NCI-H460 (cell line): ENCODE data around the gene GIGYF2. TPM values are rescaled to one million over a fixed set of nuclear protein-coding genes. Genes with fewer than 3 reads are reported as not detected.
"Not testable (repeated sequence)": the region's sequence is repeated elsewhere in the genome, so short reads cannot be mapped to it uniquely, and the experiment has no call there.

Source experiments
- DNase-seq: peaks from one replicate; pipeline ENCODE4 v3.0.0-alpha.2; 2016; ENCODE audit warnings: low read depth; ENCODE audit errors: extremely low read depth
- total RNA-seq: library from RNA; depleted of rRNA; stranded (reverse); fragments of >200 nt; shearing (Covaris generic); gene quantifications from 2 replicates; pipeline ENCODE4 v1.2.3, GENCODE V29; 2014

Gene GIGYF2
- total RNA-seq, 1 experiment from 2014 or later = 64.3 TPM

- not testable (repeated sequence) for DNase-seq
These were observed 11.7 kb upstream of the GIGYF2 start for GRCh38 chr2:232685391-232685790.

- no peak for DNase-seq
These were observed 9.6 kb upstream of the GIGYF2 start for GRCh38 chr2:232687382-232688160.

- DNase-seq = no peak
These were observed 8.9 kb upstream of the GIGYF2 start for GRCh38 chr2:232688201-232688600.

DNA sequence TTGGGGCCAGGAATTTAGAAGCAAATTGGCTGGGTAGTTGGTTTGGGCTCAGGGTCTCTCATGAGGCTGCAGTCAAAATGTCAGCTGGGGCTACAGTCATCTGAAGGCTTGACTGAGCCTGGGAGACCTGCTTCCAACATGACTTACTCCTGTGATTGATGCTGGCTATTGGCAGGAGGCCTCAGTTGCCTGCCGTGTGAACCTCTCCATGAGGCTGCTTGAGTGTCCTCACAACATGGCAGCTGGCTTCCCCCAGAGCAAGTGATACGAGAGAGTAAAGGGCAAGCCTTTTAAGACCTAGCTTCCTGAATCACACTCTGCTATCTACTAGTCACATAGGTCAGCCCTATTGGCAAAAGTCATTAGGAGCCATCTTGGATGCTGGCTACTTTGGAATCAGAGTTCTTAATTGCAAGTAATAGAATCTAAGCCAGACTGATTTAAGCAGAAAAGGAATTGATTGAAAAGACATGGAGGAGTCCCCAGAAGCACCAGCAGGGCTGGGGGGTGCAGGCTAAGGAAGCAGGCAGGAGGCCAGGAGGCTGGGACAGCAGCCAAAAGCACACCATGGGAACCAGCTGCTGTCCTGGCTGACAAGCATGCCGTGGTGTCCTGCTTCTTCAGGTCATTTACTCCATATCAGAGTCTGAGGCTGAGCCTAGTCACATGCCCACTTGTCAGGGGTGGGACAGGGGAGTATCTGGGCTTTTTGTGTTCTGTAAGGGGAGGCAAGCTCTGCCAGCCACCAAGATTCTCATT, 7.8 kb upstream of the GIGYF2 start:
- no peak for DNase-seq

GRCh38 chr2:232691117-232691516, 6.0 kb upstream of the GIGYF2 start:
- DNase-seq = not testable (repeated sequence)

GRCh38 chr2:232693344-232693743, 3.8 kb upstream of the GIGYF2 start:
- DNase-seq = no peak

GRCh38 chr2:232696609-232697058, 497 bp upstream of the GIGYF2 start:
- DNase-seq = no peak

- DNase-seq = no peak
These were observed 628 bp downstream of the GIGYF2 start for GRCh38 chr2:232697807-232698110.

DNA sequence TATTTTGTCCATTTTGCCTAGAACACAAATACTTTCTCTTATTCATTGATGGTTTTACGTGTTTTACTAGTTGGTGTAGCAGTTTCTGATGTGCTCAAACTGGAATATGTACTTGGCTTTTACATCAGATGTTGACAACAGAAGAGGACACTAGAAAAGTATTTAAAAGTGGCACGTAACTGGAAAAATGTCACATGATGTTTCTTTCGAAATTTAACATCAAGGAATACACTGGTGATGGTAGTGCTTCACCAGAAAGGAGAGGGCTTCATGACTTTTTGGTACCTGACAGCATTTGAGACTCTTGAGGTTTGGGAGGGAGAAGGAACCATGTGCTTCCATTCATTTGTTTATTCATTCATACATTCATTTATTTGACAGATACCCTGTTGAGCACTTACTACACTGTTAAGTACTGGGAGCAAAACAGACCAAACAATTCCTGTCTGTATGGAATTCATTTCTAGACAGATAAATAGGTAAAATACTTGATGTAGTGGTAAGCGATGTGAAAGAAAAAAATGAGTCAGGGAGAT, 1.5 kb downstream of the GIGYF2 start:
- no peak for DNase-seq

DNA sequence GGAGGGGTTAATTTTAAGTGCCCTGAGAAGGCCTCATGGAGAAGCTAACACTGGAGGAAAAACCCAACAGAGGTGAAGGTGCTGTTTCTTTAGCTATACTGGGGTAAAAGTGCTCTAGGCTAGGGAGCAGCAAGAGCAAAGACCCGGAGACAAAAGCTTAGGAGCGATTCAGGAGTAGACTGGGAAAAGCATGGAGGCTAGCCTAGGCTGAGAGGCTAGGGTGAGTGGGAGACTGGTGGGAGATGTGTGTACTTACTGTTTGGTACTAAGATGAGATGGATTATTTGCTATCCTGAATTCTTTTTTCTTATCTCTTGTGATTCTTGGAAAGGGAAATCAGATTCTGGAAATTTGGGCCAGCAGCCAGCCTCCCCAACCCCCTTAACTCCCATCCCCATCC, 2.0 kb downstream of the GIGYF2 start:
- no peak for DNase-seq

DNA sequence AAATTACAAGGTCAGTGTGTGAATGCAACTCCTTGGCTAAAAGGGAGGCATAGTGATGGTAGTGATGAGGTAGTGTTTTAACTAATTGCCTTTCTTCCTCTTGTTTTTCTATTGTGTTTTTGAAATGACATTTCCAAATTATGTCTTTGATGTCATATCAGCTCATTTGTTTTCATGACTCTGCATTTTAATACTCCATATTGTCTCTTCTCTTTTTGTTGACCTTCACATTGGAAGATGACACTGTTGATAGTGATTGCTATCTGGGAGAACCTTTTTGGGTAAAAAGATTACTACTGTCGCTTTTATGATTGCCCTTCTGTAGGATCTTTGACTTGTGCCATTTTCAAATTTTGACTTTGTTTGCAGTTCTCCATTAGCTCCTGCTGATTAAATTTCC, 3.0 kb downstream of the GIGYF2 start:
- no peak for DNase-seq

DNA sequence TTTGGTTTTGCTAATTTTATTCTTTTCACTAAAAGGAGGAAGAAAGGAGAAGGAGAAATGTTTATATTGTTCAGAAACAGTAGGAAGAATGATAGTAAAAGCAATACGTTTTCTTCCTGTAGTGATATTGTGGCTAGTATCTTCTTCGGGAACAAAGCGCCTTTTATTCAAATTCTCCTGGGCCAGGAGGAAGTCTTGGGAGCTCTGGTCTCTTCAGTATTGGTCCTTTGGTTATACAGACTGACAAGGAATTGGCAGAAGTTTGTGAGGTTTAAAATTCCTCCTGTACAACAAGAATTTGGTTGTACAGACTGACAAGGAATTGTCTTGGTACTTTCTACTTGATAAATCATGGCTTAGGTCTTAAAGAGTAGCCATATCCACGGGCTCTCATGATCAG, 9.9 kb downstream of the GIGYF2 start:
- no peak for DNase-seq

- no peak for DNase-seq
These were observed 16.4 kb downstream of the GIGYF2 start for GRCh38 chr2:232713505-232713904.

DNA sequence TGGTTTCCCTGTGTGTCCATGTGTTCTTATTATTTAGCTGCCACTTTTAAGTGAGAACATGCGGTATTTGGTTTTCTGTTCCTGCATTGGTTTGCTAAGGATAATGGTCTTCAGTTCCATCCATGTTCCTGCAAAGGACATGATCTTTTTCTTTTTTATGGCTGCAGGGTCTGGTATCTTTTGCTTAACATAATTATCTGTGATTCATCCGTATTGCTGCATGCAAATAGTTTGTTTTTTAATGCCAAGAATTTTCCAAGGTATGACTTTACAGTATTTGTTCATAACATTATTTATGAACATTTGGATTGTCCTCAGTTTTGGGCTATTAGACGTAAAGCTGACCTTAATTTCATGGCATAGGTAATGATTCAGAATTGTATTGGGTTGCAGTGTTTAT, 17.8 kb downstream of the GIGYF2 start:
- DNase-seq = no peak

DNA sequence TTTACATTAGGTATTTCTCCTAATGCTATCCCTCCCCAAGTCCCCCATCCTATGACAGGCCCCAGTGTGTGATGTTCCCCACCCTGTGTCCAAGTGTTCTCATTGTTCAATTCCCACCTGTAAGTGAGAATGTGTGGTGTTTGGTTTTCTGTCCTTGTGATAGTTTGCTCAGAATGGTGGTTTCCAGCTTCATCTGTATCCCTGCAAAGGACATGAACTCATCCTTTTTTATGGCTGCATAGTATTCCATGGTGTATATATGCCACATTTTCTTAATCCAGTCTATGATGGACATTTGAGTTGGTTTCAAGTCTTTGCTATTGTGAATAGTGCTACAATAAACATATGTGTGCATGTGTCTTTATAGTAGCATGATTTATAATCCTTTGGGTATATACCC, 22.9 kb downstream of the GIGYF2 start:
- not testable (repeated sequence) for DNase-seq

DNA sequence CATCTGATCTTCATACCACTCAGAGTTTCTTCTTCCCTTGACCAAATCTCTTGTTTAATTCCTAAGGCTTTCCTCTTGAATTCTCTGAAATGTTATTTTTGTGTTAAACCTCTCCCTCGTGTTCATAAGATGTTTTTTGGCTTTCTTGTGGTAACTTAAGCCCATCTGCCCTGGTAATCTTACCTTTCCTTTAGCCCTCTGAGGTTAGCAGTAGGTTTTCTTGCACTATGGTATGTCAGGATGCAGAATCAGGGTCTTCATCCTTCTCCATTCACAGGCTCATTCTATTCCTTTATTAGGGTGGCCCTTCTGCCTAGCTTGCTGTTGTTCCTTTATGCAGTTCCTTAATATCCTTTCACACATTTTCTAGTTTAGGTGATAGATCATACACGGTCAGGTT, 24.1 kb downstream of the GIGYF2 start:
- DNase-seq = no peak

GRCh38 chr2:232721882-232722281, 24.8 kb downstream of the GIGYF2 start:
- no peak for DNase-seq

GRCh38 chr2:232723027-232723426, 25.9 kb downstream of the GIGYF2 start:
- no peak for DNase-seq

- no peak for DNase-seq
These were observed 31.7 kb downstream of the GIGYF2 start for GRCh38 chr2:232728785-232729184.

DNA sequence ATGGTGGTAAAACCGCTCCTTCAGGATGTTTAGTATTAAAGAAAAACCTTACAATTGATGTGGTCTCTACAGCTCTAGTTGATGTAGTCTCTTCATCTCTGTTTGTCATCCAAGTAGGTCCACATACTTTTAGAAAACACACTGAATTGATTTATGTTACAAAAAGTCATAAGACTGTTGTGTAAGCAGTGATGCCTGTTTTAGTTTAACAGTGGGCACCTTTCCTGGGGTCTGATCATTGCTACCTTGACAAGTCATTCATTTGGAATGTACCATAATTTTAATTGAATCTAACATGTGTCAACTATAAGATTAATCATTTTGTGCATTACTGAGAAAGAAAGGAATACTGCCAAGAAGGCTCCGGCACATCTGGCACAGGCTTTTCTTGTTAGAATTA, 34.3 kb downstream of the GIGYF2 start:
- no peak for DNase-seq

DNA sequence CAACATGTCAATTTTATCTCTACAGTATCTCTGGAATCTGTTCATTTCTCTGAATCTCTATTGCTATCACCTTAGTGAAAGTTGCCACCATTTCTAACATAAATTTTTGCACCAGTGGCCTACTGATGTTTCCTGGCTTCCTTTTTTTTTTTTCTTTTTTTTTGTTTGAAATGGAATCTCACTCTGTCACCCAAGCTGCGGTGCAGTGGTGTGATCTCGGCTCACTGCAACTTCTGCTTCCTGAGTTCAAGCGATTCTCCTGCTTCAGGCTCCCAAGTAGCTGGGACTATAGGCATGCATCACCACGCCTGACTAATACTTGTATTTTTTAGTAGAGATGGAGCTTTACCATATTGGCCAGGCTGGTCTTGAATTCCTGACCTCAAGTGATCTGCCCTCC, 44.2 kb downstream of the GIGYF2 start:
- no peak for DNase-seq

DNA sequence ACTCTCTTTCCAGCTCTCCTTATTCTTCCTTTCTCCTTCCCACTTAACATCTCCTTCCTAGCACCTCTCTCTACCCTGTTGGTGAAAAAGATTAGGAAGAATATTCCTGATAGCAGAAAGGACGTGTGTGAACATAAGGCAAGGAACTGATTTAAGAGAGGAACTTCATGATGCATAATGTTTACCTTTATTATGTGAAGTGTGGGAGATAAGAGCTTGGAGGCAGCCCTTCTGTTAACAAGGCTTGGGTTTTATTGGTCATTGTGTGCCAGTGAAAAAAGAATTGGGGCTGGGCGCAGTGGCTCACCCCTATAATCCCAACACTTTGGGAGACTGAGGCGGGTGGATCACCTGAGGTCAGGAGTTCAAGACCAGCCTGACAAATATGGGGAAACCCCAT, 44.8 kb downstream of the GIGYF2 start:
- no peak for DNase-seq
